Activated CD4-positive, alpha-beta T cell treated with anti-CD3 and anti-CD28 coated beads for 4 hours (primary cell): ENCODE data around the gene TMEM117.
"Not testable (repeated sequence)": the region's sequence is repeated elsewhere in the genome, so short reads cannot be mapped to it uniquely, and the experiment has no call there.

ENCODE experiments used
- DNase-seq, 2 donors: peaks; one replicate each; pipeline ENCODE4 v3.0.0-alpha.2; 2020

Gene TMEM117

DNA sequence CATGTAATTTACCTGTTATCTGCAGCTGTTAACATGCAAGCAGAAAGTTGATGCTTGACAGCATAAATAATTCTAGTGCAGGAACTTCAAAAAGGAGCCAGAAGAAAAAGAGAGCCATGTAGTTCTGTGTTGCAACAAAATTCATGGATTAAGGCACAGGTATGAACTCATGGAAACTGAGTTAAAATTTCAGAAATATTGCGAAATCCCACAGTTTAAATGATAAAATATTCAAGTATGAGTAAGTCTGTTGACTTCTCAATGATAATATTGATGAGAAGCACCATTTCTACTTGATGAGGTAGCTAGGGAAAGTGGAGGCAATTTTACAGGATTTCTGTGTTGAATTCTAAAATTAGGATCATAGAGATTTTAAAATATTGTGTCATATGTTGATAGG lies 290.9 kb downstream of the TMEM117 start:
- no peak for DNase-seq

DNA sequence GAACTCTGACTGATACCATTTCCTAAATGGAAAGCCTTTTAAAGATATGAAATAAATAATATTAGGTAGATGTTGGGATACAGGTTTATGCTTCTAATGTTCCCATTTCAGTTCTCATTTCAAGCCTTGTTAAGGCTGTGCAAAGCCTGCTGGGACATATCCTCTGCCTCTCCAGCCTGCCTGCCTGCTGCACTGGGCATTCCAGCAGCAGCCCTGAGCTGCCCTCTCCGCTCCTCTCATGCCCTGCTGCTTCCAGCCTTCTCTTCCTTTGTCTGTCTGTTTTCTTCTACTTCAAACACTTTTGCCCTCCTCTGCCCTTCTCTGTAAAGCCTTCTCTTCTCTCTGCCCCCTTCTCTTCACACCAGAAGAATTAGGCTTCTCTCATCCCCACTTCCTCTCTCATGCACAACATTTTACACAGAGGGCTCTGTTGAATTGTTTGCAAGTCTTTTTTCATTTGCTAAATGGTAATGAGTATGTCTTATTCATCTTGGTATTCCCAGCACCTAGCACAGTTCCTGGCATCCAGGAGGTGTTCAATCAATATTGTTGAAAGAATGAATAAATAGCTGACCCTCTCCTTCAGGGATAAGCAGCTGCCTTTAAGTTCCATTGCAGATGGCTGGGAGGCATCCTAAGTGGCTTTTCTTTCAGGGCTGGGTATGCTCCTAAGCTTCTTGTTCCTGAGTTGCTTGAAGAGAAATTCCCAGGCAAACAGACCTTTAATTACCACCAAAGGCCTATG lies 292.3 kb downstream of the TMEM117 start:
- DNase-seq = no peak

DNA sequence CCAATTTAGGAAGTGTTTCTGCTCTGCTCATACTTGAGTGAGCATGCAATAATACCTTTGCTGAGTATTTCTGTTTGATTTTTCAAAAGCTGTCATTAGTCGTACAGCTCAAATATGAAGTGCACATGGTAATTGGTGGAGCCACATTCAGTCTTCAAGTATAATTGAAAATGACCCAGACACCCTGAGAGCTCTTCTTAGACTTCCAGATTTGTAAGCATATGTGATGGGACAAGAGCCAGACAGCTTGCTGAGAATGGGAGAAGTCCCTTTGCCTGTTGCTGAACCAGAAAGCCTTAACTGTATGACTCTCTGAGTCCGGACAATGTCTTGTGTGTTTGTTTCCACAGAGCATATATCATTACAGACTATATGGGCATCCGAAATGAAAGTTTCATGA lies 307.3 kb downstream of the TMEM117 start:
- no peak for DNase-seq

DNA sequence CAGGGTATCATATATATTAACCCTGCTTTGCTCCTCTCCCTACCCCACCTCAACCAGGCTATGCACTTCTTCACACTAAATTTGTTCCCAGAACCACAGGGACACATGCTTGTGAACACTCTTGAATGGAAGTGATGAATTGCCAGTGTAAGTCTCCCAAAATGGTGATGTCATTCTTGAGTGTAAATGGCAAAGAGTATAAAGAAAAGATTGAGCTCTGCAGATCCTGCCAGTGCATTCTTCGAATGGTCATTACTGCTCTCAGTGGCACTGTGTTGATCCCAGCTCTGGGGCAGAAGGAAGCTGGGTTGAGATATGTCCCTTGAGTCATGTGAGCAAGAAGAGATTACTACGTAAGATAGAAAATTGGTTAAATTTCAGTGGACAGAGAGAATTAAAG lies 313.1 kb downstream of the TMEM117 start:
- DNase-seq = no peak

DNA sequence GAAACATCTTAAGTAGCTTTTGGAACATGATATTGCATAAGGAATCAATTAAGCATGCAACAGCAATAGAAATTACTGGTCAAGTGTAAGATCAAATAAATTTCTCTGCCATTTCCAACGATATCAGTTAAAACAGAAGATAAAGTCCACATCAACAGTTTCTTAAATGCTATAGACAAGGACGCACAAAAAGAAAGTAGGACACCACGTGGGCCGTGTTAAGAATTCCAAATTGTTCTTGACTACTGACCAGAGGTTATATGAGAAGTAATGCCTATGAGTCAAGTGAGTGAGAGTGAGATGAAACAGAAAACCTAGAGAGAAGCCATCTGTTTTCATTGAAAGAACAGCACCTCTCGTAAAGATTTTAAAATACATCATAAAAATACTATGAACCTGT lies 318.2 kb downstream of the TMEM117 start:
- no peak for DNase-seq

DNA sequence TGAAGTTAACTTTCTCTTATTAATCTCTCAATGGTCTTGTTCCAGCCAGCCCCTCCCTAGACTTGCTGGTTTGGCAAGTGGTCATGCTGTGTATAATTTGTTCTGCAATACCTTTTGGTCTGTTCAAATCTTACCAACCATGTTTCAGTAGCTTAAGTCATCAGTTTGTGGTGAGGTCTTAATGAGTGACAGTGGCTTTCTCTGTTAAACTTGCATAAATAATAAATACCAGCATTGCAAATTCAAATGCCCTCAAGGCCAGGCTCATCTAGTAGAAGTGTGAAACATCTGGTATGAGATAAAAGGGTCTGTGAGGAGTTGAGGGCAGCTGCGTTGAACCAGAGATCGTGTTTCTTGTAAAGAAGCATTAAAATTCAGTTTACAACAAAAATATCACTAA lies 319.5 kb downstream of the TMEM117 start:
- DNase-seq = no peak

DNA sequence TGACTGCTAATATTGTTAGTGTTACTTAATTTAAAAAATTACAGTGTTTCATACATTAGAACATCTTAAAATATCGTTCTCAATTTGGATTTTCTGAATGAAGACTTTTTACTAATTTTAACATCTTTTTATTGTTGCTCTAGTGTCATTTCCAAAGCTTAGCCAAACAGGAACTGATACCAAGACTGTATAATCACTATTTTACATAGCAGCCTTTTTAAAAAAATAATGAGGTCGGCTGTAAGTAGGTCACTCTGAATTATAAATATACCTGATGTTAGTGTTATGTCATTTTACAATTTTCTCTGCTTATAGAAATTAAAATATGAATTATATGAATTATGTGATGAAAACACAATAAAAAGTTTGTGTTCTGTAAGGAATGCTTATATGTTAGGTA lies 321.5 kb downstream of the TMEM117 start:
- no peak for DNase-seq

DNA sequence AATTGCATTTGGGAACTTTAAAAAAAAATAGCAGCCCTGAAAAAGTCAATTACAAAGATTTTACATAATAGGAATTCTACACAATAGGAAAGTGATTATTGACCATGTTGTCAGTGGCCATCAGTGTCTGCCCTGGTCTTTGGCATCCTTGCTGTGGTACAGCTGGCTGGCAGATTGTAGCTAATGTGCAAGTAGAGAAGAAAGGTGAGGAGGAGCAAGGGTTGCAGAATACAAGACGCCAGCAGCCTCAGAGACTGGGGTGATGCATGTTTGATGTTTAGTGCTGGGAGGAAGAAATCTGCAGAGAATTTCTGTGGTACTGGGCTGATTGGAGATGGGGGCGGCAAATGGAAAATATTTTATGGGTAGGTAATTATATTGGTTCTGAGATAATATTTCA lies 322.9 kb downstream of the TMEM117 start:
- no peak for DNase-seq

DNA sequence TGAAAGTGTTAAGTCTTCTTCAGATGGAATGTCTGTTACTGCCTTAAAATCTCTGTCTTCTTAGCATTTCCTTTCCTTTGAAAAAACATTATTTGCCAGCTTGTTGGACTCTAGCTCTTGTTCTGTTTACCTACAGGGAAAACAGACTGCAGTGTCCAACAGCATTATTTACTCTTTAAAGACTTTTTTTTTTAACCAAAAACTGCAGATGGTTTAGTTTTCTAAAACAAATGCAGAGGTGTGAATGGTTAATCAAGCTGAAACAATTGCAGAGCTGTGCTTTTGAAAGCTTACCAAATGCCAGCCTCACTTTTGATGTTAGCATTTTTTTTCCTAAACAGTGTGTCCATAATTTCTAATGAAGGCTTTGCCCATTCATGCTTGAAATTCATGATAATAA lies 323.3 kb downstream of the TMEM117 start:
- DNase-seq = no peak

DNA sequence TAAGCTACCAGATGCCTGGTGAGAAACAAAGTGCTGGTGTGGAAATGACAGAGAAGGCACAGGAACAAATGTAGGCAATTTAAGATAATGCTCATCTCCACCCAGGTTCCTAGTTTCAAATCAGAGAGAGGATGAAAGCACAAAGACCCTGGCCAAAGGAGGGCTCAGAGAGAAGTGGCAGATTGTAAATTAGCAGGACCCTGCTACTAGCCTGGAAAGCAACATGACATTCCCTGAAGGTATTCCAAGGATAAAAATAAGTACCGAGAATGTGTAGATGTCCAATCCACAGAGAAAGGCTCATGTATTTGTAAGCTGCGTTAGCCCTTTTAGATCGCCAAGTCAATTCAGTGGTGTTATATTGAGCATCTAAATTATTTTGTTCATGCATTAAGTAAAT lies 324.0 kb downstream of the TMEM117 start:
- DNase-seq = no peak

DNA sequence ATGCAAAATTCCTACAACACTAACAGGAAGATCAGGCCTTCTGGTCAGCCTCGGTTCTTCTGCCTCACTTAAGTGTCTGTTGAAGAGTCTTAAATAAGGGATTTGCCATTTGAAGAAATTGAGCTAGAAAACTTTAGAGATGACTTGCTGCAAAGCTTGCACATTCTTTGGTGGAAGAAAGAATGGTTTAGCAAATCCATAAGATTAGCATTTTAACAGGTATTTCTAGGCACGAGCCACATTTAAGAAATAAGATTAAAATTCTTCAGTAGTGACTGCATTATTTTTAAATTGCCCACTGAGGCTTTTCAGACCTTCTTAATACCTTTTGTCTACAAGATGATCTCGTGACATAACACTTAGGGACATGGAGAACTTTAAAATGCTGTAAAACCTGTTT lies 327.1 kb downstream of the TMEM117 start:
- DNase-seq = no peak

DNA sequence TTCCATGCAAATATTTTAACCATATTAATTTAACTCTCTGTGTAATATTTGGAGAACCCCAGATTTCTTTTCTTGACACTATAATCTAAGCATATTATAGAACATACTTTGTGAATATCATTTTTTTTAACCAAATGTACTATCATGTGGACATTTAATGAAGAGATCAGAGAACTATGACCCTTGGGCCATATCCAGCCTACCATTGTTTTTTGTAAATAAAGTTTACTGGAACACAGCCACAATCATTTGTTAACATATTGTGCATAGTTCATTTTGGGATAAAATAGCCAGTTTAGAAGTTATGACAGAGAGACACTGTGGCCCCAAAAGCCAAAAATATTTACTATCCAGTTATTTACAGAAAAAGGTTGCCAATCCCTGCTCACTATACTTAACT lies 338.2 kb downstream of the TMEM117 start:
- DNase-seq = no peak

DNA sequence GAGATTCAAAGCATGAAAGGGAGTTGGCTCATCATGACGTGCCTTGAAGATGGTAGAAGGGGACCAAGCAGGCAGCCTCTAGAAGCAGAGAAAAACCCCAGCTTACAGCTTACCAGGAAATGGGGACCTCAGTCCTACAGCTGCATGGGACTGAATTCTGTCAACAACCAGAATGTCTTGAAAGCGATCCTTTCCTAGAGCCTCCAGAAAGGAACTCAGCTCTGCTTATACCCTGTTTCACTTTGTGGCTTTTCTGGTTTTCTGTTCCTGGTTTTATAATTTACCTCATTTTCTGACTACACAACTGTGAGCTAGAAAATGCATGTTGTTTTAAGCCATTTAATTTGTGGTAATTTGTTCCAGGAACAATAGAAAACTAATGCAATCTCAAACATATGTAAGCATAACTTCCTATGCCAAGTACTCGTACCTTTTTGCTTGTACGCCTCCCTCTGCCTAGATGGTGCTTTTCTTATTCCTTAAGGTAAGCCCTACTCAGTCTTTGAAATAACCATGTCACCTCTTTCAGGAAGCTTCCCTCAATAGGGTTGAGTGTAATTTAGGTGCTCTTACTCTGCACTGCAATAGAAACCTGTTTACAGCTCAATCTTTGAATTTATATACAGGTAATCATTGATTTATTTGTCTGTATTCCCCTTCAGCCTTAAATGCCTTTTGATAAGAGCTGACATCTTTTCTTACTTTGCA lies 348.8 kb downstream of the TMEM117 start:
- DNase-seq = no peak

DNA sequence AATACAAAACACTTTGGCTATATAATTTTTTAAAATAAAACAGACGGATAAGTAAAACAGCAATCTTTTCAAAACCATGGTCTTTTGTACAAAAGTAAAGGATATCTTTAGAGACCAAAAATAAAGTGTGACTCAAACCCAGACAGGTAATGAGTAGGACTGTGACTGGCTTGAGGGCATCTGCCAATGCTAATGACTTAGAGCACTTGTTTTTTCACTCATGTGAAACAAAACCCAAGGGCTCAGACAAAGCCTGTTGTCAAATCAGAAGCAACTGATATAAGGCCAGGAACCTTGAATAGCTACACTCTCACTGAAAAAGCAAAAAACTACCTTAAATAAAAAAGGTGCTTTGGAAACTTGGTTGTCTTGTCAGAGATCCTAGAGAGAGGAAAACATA lies 357.4 kb downstream of the TMEM117 start:
- DNase-seq = no peak

DNA sequence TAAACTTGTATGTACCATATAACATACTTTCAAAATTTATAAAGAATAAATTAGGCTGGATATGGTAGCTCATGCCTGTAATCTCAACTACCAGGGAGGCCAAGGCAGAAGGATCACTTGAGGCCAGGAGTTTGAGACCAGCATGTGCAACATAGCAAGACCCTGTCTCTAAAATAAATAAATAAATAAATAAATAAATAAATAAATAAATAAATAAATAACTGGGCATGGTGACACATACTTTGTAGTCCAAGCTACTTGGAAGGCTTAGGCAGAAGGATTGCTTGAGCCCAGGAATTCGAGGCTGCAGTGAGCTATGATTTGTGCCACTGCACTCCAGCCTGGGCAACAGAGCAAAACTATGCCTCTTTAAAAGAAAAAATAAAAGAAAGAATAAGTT lies 359.8 kb downstream of the TMEM117 start:
- not testable (repeated sequence) for DNase-seq

DNA sequence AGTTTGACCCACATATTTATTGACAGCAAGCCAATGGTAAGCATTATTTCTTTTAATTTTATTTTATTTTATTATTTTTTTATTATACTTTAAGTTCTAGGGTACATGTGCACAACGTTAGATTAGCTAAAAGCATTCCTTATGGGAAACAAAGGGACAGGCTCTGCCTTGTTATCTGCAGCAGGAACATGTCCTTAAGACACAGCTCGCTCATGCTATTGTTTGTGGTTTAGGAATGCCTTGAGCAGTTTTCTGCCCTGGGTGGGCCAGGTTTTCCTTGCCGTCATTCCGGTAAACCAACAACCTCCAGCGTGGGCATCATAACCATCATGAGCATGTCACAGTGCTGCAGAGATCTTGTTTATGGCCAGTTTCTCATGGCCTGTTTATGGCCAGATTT lies 370.2 kb downstream of the TMEM117 start:
- no peak for DNase-seq

DNA sequence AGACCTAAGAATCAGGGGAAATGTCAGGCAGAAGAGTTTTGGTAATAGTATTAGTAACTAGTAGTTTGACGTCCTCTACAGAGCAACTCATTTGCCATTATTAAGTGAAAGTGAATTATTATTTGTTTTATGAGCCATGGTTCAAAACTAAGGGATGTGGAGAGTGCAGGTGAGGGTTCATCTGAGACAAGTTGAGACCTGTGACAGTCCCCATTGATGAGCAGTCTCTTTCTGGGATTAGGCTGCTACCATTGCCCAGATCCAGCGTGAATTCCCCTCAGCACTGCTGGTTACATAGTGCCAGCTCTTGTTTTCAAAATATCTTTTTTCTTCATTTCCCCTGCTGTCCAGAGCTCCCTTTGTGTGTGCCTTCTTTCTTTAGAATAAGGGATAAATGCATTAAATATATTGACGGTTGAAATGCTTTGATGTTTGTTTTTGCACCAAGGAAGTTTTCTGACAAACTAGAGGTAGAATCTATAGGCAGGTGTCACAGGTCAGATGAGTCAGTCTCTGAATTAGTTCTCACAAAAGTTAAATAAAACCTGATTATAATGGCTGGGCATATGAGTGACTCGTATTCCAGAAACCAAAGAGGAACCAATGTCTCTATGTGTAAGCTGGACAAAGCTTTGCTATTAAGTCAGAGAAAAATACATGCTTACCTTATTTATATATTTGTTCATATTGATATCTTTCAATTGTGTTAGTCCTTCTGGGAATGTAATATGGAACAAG lies 381.4 kb downstream of the TMEM117 start:
- DNase-seq = no peak

DNA sequence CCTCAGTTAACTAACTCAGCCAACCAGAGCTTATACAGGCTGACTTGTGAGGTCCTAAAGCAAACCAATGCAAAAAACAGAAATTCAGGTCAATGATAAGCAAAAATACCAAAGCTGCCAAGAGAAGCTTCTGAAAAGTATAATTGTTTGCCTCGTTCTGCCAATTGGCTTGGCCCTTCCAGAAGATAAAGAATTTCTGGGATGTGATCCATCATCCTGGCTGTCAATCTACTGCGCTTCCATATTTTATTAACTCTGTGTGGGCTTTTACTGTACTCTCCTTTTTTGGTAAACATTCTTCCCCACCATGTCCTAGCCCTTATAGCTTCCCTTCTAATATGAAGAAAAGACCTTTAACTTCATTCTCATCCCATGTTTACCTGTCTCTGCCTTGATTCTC lies 387.9 kb downstream of the TMEM117 start:
- no peak for DNase-seq

DNA sequence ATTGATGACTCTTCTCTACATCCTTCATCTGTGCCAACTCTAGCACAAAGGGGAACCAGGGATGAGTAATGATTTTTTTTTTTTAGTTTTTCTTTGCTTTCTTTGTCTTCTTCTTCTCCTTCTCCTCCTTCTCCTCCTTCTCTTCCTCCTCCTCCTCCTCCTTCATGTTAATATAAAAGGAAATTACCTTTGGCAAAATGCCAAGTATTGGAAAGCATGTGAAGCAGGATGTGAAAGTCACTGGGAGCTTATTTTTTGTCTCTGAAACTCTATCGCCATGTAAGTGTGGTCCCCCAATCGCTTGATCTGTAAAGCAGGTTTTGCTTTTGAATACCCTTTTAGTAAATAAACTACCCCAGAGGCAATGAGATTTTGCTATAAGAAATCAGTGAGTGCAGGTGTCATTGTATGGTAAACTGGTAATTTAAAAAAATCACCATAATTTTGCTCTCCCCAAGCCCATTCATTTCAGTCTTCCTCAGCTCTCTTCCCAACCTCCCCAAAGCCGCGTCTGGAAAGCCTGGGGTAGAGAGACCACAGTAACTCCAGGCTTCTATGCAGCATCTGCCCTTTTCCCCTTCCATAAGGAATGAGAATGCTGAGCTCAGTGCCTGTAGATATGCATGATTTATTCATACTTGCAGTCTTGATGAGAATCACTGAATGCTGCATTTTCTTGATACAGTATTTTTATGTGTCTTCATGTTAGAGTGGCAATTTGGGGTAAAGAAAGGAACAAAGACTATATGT lies 388.7 kb downstream of the TMEM117 start:
- no peak for DNase-seq

DNA sequence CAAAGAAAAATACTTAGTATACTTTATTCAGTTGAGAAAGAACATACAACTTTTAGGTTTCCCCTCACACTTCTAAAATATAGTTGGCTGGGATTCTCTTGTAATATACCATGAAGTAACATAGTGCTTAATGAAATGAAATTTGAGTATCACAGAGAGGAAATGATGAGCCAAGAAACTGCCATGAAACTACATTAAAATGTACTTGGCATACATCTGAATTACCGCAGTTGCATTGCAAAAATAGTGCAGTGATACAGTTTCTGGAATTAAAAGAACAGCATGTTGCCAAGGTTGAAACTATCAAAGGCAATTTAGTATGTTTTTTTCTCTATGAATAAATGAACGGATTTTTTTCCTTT lies 389.2 kb downstream of the TMEM117 start:
- DNase-seq = no peak

DNA sequence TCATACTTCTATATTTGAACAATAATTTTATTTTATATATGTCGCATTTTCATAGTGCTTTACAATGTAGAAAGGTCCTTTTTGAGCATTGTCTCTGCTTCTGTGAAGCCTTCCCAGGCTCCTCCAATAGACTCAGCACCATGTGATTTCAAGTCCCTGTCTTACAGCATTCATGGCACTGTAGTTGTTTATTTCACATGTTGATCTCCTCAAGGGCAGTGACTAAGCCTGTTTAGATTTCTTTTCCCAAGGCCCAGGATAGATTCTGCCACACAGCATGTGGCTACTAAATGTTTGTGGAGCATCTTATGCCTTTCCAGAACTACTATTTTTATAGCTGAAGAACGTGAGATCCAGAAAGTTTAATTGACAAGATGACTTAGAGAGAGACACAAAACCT lies 391.7 kb downstream of the TMEM117 start:
- DNase-seq = no peak

DNA sequence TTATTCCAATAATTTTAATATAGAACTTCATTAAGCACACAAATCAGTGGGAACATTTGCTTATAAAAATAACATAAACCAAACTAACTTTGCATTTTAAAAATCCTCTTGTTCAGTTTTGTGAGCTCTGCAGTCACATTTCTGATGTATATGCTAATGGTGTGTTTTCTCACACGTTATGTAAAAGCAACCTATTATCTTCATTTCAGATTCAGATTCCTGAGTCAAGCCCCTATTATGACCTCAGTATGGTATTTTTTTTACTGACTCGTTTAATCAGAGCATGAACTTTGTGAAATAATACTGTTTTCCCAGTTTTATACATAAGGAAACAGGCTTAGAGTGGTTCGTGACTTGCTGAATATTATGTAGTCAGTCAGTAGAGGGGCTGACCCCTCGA lies 394.0 kb downstream of the TMEM117 start:
- DNase-seq = no peak

DNA sequence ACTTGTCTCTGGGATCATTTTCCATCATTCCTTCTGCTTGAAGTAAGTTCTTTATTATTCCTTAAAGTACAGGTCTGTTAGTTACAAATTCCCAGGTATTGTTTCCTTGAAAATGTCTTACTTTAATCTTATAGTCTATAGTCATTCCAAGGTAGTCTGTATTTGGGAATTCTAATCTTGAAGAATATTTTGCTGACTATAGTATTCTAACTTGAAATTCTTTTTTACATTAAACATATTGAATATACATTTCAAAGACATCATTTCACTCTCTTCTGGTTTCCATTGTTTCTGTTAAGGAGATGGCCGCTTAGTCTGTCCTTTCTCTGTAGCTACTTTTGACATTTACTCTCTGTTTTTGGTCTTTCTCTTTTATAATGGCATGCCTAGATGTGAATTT lies 399.8 kb downstream of the TMEM117 start:
- DNase-seq = no peak

DNA sequence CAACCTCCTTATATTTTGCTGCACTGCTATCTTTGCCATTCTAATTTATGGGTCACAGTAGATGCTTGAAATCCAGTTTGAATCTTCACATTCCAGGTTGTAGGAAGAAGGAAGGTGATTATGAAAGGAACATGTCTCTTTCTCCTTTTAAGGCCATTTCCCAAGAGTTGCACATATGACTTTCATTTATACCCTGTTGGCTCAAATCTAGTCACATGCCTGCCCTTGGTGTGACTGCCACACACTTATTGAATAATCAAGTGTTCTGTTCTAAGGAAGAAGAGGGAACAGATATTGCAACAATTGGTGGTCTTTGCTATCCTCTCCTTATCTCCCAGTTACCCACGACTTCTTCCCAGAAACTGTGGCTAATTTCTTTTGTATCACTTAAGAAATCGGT lies 404.3 kb downstream of the TMEM117 start:
- no peak for DNase-seq
